Testis (tissue), 2 donors: ENCODE measurements around the gene ATP13A2.

Source experiments
- POLR2A ChIP-seq: fragments of 450-650 bp; IDR thresholded peaks from one replicate; pipeline ENCODE4 v1.6.1; 2017; ENCODE audit warnings: antibody characterized with exemption, mild to moderate bottlenecking, moderate library complexity
- TF ChIP-seq, protein P1 (sequence below), 3 experiments: fragments of 450-650 bp in 2 of 3; fragments of 200-600 bp in 1 of 3; sonication (generic) in 1 of 3; IDR thresholded peaks; one replicate each; pipeline ENCODE4 v1.5.1; 2016 to 2019; ENCODE audit warnings: antibody characterized with exemption in 3 of 3, mild to moderate bottlenecking in 2 of 3, moderate library complexity in 1 of 3

GRCh38 chr1:17023102-17023501 lies 11.4 kb upstream of the ATP13A2 start:
- TF ChIP-seq, protein P1, sequence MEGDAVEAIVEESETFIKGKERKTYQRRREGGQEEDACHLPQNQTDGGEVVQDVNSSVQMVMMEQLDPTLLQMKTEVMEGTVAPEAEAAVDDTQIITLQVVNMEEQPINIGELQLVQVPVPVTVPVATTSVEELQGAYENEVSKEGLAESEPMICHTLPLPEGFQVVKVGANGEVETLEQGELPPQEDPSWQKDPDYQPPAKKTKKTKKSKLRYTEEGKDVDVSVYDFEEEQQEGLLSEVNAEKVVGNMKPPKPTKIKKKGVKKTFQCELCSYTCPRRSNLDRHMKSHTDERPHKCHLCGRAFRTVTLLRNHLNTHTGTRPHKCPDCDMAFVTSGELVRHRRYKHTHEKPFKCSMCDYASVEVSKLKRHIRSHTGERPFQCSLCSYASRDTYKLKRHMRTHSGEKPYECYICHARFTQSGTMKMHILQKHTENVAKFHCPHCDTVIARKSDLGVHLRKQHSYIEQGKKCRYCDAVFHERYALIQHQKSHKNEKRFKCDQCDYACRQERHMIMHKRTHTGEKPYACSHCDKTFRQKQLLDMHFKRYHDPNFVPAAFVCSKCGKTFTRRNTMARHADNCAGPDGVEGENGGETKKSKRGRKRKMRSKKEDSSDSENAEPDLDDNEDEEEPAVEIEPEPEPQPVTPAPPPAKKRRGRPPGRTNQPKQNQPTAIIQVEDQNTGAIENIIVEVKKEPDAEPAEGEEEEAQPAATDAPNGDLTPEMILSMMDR (IDR thresholded peaks at IDR 0.05): no peak
- TF ChIP-seq POLR2A: no peak
